Measurements from ENCODE around the gene FGF18.

- TF ChIP-seq, protein P1, sequence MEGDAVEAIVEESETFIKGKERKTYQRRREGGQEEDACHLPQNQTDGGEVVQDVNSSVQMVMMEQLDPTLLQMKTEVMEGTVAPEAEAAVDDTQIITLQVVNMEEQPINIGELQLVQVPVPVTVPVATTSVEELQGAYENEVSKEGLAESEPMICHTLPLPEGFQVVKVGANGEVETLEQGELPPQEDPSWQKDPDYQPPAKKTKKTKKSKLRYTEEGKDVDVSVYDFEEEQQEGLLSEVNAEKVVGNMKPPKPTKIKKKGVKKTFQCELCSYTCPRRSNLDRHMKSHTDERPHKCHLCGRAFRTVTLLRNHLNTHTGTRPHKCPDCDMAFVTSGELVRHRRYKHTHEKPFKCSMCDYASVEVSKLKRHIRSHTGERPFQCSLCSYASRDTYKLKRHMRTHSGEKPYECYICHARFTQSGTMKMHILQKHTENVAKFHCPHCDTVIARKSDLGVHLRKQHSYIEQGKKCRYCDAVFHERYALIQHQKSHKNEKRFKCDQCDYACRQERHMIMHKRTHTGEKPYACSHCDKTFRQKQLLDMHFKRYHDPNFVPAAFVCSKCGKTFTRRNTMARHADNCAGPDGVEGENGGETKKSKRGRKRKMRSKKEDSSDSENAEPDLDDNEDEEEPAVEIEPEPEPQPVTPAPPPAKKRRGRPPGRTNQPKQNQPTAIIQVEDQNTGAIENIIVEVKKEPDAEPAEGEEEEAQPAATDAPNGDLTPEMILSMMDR (IDR thresholded peaks at IDR 0.05): no peak
- TF ChIP-seq POLR2A (IDR thresholded peaks at IDR 0.05) (no peak), EP300 (IDR thresholded peaks at IDR 0.05) (no peak)
These were observed 31.3 kb upstream of the FGF18 start for GRCh38 chr5:171387970-171388815.
